ENCODE measurements around the gene GTPBP2.

The GTPBP2 gene

DNA sequence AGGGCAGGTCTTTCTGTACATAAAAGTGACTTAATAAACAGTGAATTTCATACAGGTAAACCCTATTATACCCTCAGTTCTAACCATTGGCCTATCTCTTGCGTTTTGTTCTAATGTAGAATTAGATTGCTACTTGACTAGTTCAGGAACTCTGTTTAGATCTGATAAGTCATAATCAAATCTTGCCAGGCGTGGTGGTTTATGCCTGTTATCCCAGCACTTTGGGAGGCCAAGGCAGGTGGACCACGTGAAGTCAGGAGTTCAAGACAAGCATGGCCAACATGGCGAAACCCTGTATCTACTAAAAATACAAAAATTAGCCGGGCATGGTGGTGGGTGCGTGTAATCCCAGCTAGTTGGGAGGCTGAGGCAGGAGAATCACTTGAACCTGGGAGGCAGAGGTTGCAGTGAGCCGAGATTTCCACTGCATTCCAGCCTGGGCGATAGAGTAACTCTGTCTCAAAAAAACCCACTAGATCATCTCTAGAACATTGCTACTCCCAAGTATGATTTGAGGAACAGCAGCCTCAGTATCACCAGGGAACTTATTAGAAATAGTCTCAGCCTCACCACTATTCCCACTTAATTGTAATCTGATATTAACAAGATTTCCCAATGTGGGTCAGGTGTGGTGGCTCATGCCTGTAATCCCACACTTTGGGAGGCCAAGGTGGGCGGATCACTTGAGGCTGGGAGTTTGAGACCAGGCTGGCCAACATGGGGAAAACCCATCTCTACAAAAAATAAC lies 12.2 kb downstream of the GTPBP2 start:
- no peak overlapping the region for H3K4me3 ChIP-seq (ENCODE audit: low read depth, low read length)
- TF ChIP-seq, protein P1, sequence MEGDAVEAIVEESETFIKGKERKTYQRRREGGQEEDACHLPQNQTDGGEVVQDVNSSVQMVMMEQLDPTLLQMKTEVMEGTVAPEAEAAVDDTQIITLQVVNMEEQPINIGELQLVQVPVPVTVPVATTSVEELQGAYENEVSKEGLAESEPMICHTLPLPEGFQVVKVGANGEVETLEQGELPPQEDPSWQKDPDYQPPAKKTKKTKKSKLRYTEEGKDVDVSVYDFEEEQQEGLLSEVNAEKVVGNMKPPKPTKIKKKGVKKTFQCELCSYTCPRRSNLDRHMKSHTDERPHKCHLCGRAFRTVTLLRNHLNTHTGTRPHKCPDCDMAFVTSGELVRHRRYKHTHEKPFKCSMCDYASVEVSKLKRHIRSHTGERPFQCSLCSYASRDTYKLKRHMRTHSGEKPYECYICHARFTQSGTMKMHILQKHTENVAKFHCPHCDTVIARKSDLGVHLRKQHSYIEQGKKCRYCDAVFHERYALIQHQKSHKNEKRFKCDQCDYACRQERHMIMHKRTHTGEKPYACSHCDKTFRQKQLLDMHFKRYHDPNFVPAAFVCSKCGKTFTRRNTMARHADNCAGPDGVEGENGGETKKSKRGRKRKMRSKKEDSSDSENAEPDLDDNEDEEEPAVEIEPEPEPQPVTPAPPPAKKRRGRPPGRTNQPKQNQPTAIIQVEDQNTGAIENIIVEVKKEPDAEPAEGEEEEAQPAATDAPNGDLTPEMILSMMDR (IDR thresholded peaks at IDR 0.05; ENCODE audit: low read depth, low read length), result no peak

DNA sequence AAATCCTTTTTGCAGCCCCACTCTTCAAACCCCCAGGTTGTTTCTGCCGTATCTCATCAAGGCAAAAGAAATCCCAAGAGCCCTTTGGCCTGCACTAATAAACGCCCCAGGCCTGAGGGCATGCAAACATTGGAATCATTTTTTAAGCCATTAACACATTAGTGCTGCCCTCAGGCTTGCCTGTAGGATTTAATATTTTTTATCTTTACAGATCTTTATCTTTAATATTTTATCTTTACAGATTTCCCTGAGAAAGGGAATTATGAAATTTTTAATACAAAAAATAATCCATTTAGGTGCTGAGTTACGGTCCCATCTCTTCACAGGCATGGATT lies 14.7 kb downstream of the GTPBP2 start:
- TF ChIP-seq, protein P1 (IDR thresholded peaks at IDR 0.05; ENCODE audit: low read depth, low read length), result no peak
- H3K4me3 ChIP-seq (ENCODE audit: low read depth, low read length), result no peak overlapping the region

DNA sequence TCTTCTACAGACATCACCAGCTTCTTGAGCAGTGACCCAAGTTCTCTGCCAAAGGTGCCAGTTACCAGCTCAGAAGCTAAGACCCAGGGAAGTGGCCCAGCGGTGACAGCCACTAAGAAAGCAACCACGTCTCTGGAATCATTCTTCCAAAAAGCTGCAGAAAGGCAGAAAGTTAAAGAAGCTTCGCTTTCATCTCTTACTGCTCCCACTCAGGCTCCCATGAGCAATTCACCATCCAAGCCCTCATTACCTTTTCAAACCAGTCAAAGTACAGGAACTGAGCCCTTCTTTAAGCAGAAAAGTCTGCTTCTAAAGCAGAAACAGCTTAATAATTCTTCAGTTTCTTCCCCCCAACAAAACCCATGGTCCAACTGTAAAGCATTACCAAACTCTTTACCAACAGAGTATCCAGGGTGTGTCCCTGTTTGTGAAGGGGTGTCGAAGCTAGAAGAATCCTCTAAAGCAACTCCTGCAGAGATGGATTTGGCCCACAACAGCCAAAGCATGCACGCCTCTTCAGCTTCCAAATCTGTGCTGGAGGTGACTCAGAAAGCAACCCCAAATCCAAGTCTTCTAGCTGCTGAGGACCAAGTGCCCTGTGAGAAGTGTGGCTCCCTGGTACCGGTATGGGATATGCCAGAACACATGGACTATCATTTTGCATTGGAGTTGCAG lies 15.2 kb downstream of the GTPBP2 start:
- H3K4me3 ChIP-seq (ENCODE audit: low read depth, low read length), result no peak overlapping the region
- TF ChIP-seq, protein P1 (IDR thresholded peaks at IDR 0.05; ENCODE audit: low read depth, low read length), result no peak

DNA sequence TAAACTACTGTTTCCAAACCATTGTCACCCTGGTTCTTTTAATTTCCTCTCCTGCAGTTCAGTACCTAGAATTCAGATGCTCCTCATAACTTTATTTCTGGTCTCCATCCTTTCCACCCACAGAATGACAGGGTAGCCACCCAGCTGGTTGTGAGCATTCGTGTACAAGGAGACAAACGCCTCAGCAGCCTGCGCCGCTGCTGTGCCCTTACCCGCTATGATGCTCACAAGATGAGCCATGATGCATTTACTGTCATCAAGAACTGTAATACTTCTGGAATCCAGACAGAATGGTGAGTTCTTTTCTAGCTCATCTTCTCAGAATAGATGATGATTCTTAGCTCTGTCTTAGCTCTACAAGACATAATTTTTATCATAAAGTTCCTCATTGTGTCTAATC lies 18.6 kb downstream of the GTPBP2 start:
- TF ChIP-seq, protein P1 (IDR thresholded peaks at IDR 0.05; ENCODE audit: low read depth, low read length), result no peak
- H3K4me3 ChIP-seq (ENCODE audit: low read depth, low read length), result no peak overlapping the region

DNA sequence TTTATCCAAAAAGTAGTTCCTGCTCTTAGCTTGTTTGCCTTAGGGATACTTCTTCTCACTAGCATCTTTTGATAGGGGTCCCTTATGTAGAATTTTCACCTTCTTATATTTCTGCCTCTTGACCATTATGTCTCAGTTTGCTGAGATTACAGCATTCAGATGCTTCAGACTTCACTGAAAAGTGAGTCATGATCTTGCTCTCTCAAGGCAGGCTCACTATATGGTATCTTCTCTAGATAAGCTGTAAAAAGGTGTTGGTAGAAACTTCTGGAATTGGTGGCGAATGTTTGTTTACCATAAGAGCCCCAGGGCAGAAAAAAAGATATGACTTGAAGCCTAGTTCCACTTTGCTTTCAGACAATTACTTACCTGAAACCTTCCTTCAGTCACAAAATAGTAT lies 19.7 kb downstream of the GTPBP2 start:
- TF ChIP-seq, protein P1 (IDR thresholded peaks at IDR 0.05; ENCODE audit: low read depth, low read length), result no peak
- no peak overlapping the region for H3K4me3 ChIP-seq (ENCODE audit: low read depth, low read length)

DNA sequence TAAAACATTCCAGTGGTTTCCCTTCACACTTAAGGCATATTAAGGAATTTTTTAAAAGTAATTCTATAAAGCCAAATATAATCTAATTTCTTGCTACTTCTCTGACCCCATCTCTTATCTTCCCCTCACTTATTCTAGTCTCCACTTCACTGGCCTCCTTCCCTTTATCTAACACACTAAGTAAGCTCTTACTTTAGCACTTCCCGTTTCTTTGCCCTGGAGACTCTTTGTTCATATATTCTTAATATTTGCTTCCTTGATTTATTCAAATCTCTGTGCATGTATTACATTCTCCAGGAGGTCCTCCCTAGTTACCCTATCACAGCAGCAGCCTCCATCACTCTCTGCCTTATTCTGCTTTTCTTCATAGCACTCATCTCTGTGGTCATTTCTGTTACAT lies 20.3 kb downstream of the GTPBP2 start:
- TF ChIP-seq, protein P1 (IDR thresholded peaks at IDR 0.05; ENCODE audit: low read depth, low read length), result no peak

DNA sequence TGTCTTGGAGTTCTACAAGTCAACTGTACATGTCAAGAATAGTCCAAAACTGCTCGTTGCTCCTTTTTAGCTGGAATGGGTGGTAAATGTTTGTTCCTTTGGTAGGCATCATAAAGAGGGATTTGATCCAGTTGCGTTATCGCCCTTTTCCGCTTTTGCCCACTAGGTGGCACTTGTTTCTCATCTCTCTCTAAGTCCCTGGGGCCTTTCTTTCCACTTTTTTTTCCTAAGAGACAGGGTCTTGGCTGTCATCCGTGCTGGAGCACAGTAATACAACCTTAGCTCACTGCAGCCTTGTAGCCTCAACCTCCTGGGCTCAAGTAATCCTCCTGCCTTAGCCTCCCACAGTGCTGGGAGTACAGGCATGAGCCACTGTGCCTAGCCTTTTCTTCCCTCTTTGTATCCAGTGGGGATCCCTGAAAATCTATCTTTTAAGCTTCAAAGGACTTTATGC lies 20.7 kb downstream of the GTPBP2 start:
- H3K4me3 ChIP-seq (ENCODE audit: low read depth, low read length), result no peak overlapping the region
- TF ChIP-seq, protein P1 (IDR thresholded peaks at IDR 0.05; ENCODE audit: low read depth, low read length), result peak; percentile 78

More for the DNA sequence above, 20.3 kb downstream of the GTPBP2 start:
- H3K4me3 ChIP-seq (ENCODE audit: low read depth, low read length), result no peak overlapping the region
